Type B pancreatic cell (in vitro differentiated cells): ENCODE results near the gene RCN2. TPM values are rescaled to one million over a fixed set of nuclear protein-coding genes. Genes with fewer than 3 reads are reported as not detected.

Experiments
- DNase-seq: peaks from one replicate; pipeline ENCODE4 v3.0.0; 2021; ENCODE audit warnings: mixed read lengths; ENCODE audit not compliant: unreplicated experiment; ENCODE audit errors: extremely low spot score
- H3K27ac Mint-ChIP-seq: 2 replicates; pipeline ENCODE4 v1.8.0; 2021; ENCODE audit warnings: mild to moderate bottlenecking, mixed read lengths
- H3K27me3 Mint-ChIP-seq: 2 replicates; pipeline ENCODE4 v1.8.0; 2021; ENCODE audit warnings: mixed read lengths
- H3K36me3 Mint-ChIP-seq: 2 replicates; pipeline ENCODE4 v1.8.0; 2021; ENCODE audit warnings: mixed read lengths
- H3K4me1 Mint-ChIP-seq: one replicate; pipeline ENCODE4 v1.8.0; 2021; ENCODE audit warnings: mixed read lengths; ENCODE audit not compliant: unreplicated experiment
- H3K4me3 Mint-ChIP-seq: 2 replicates; pipeline ENCODE4 v1.8.0; 2021; ENCODE audit warnings: mild to moderate bottlenecking, mixed read lengths
- H3K9me3 Mint-ChIP-seq: 2 replicates; pipeline ENCODE4 v1.8.0; 2021; ENCODE audit warnings: mixed read lengths
- CTCF ChIP-seq: fragments of 200-600 bp; sonication (generic); conservative IDR thresholded peaks from 2 replicates; pipeline ENCODE4 v1.5.0; 2021; ENCODE audit warnings: antibody characterized with exemption, mild to moderate bottlenecking
- total RNA-seq: library from RNA; stranded (reverse); gene quantifications from 2 replicates; pipeline ENCODE4 v1.2.1, GENCODE V29; 2021; ENCODE audit warnings: low replicate concordance

RCN2 gene
- total RNA-seq, 1 donor from 2014 or later = 109 TPM

- H3K9me3 Mint-ChIP-seq = no peaks in the 10 kb centered on the region
- no peak for DNase-seq
- H3K36me3 Mint-ChIP-seq = no peaks in the 10 kb centered on the region
- no peak overlapping the region for H3K4me3 Mint-ChIP-seq
- no peaks in the 10 kb centered on the region for H3K4me1 Mint-ChIP-seq
- peaks cover 12% of the 10 kb centered on the region for H3K27me3 Mint-ChIP-seq
- no peak for TF ChIP-seq CTCF
- H3K27ac Mint-ChIP-seq = no peak overlapping the region
These were observed 19.1 kb upstream of the RCN2 start for GRCh38 chr15:76912430-76912829.

- Mint-ChIP-seq H3K27me3 (peaks cover 12% of the 10 kb centered on the region), H3K36me3 (no peaks in the 10 kb centered on the region), H3K4me1 (no peaks in the 10 kb centered on the region), H3K9me3 (no peaks in the 10 kb centered on the region), H3K4me3 (no peak overlapping the region), H3K27ac (no peak overlapping the region)
- no peak for DNase-seq
- no peak for TF ChIP-seq CTCF
These were observed 17.8 kb upstream of the RCN2 start for GRCh38 chr15:76913737-76914136.

- H3K27ac Mint-ChIP-seq = no peak overlapping the region
- DNase-seq = no peak
- no peak for TF ChIP-seq CTCF
- H3K4me3 Mint-ChIP-seq = no peak overlapping the region
- no peaks in the 10 kb centered on the region for H3K4me1 Mint-ChIP-seq
- no peaks in the 10 kb centered on the region for H3K36me3 Mint-ChIP-seq
- no peaks in the 10 kb centered on the region for H3K9me3 Mint-ChIP-seq
- H3K27me3 Mint-ChIP-seq = peaks cover 16% of the 10 kb centered on the region
These were observed 15.2 kb upstream of the RCN2 start for GRCh38 chr15:76916369-76916768.

- Mint-ChIP-seq H3K4me1 (peaks cover 5% of the 10 kb centered on the region), H3K9me3 (no peaks in the 10 kb centered on the region), H3K4me3 (no peak overlapping the region), H3K27ac (no peak overlapping the region), H3K27me3 (no peaks in the 10 kb centered on the region), H3K36me3 (peaks cover 7% of the 10 kb centered on the region)
- TF ChIP-seq CTCF = no peak
- DNase-seq = no peak
These were observed 3.3 kb upstream of the RCN2 start for GRCh38 chr15:76928201-76928600.

- Mint-ChIP-seq H3K27ac (no peak overlapping the region), H3K36me3 (peaks cover 13% of the 10 kb centered on the region), H3K9me3 (no peaks in the 10 kb centered on the region), H3K27me3 (no peaks in the 10 kb centered on the region), H3K4me1 (peaks cover 10% of the 10 kb centered on the region), H3K4me3 (no peak overlapping the region)
- no peak for TF ChIP-seq CTCF
- DNase-seq = no peak
These were observed 2.4 kb upstream of the RCN2 start for GRCh38 chr15:76929011-76929760.
